Activated CD4-positive, CD25-positive, alpha-beta regulatory T cell (primary cell): ENCODE data around the gene TRAPPC12.
"Not testable (repeated sequence)": the region's sequence is repeated elsewhere in the genome, so short reads cannot be mapped to it uniquely, and the experiment has no call there.

Experiments used
- DNase-seq, 4 experiments: peaks; one replicate each; lab custom pipeline; 2025; lab: John Stamatoyannopoulos, UW

The TRAPPC12 gene

GRCh38 chr2:3487432-3487831 is 107.9 kb downstream of the TRAPPC12 start:
- no peak for DNase-seq

GRCh38 chr2:3488061-3488531 is 108.6 kb downstream of the TRAPPC12 start:
- no peak for DNase-seq

GRCh38 chr2:3488855-3489763 is 109.6 kb downstream of the TRAPPC12 start:
- no peak for DNase-seq

GRCh38 chr2:3489764-3490115 is 110.2 kb downstream of the TRAPPC12 start:
- no peak for DNase-seq

- no peak for DNase-seq
Observed at GRCh38 chr2:3490191-3491170, 111.0 kb downstream of the TRAPPC12 start.

GRCh38 chr2:3491306-3491705 is 111.8 kb downstream of the TRAPPC12 start:
- DNase-seq, result no peak

- DNase-seq, result no peak
Observed at GRCh38 chr2:3491716-3492474, 112.4 kb downstream of the TRAPPC12 start.

- not testable (repeated sequence) for DNase-seq
Observed at GRCh38 chr2:3492475-3492787, 112.9 kb downstream of the TRAPPC12 start.

GRCh38 chr2:3492951-3493614 is 113.6 kb downstream of the TRAPPC12 start:
- no peak for DNase-seq

GRCh38 chr2:3493615-3494007 is 114.1 kb downstream of the TRAPPC12 start:
- no peak for DNase-seq

- DNase-seq, result no peak
Observed at GRCh38 chr2:3494984-3495666, 115.6 kb downstream of the TRAPPC12 start.

GRCh38 chr2:3496708-3497080 is 117.2 kb downstream of the TRAPPC12 start:
- not testable (repeated sequence) for DNase-seq

GRCh38 chr2:3498783-3499394 is 119.4 kb downstream of the TRAPPC12 start:
- DNase-seq, result no peak

GRCh38 chr2:3500326-3500899 is 120.9 kb downstream of the TRAPPC12 start:
- no peak for DNase-seq

- DNase-seq, result no peak
Observed at GRCh38 chr2:3503046-3503445, 123.6 kb downstream of the TRAPPC12 start.

- DNase-seq, result no peak
Observed at GRCh38 chr2:3503483-3503882, 124.0 kb downstream of the TRAPPC12 start.

- DNase-seq, result no peak
Observed at GRCh38 chr2:3504741-3505140, 125.2 kb downstream of the TRAPPC12 start.

- DNase-seq, result no peak
Observed at GRCh38 chr2:3505771-3506170, 126.3 kb downstream of the TRAPPC12 start.

- DNase-seq, result no peak
Observed at GRCh38 chr2:3512086-3512485, 132.6 kb downstream of the TRAPPC12 start.
